Tibial nerve (tissue), 3 donors: ENCODE measurements around the gene PARP16.

Experiments
- CTCF ChIP-seq, 5 experiments: fragments of 200-600 bp in 3 of 5; fragments of 450-650 bp in 2 of 5; sonication (generic) in 3 of 5; IDR thresholded peaks; one replicate each; pipeline ENCODE4 v1.5.1; 2016 to 2019; ENCODE audit warnings: antibody characterized with exemption in 5 of 5, mild to moderate bottlenecking in 3 of 5, moderate library complexity in 2 of 5
- POLR2A ChIP-seq, 2 donors: fragments of 450-650 bp; IDR thresholded peaks; one replicate each; pipeline ENCODE4 v1.6.1; 2017; ENCODE audit warnings: antibody characterized with exemption in 2 of 2, mild to moderate bottlenecking in 2 of 2, moderate library complexity in 2 of 2

DNA sequence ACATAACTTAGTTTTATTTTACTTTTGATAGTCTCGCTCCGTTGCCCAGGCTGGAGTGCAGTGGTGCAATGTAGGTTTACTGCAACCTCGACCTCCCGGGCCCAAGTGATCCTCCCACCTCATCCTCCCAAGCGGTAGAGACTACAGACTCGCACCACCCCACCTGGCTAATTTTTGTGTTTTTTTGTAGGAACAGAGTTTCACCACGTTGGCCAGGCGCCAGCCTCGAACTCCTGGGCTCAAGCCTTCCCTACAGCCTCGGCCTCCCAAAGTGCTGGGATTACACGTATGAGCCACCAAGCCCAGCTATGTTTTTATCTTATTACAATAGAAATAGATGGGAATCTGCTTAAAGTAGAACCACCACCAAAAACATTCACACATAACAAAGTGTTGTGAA, 12.0 kb upstream of the PARP16 start:
- TF ChIP-seq CTCF (IDR thresholded peaks at IDR 0.05): no peak
- TF ChIP-seq POLR2A (IDR thresholded peaks at IDR 0.05): no peak
